ENCODE data around the gene POLR2I.

GRCh38 chr19:36160821-36161596 is 46.3 kb upstream of the POLR2I start:
- TF ChIP-seq CTCF (conservative IDR thresholded peaks at IDR 0.05) (no peak), EZH2 (IDR thresholded peaks at IDR 0.05; ENCODE audit: low read depth) (no peak)
